Measurements from ENCODE around the gene PRXL2B. TPM values are rescaled to one million over a fixed set of nuclear protein-coding genes. Genes with fewer than 3 reads are reported as not detected.

The PRXL2B gene
- total and polyA plus RNA-seq, 10 of the 15 experiments (the other 5 are each of a cell fraction or from before 2014, with no cell fraction given), result 0.44 to 5.6 (median 4.0) TPM

DNA sequence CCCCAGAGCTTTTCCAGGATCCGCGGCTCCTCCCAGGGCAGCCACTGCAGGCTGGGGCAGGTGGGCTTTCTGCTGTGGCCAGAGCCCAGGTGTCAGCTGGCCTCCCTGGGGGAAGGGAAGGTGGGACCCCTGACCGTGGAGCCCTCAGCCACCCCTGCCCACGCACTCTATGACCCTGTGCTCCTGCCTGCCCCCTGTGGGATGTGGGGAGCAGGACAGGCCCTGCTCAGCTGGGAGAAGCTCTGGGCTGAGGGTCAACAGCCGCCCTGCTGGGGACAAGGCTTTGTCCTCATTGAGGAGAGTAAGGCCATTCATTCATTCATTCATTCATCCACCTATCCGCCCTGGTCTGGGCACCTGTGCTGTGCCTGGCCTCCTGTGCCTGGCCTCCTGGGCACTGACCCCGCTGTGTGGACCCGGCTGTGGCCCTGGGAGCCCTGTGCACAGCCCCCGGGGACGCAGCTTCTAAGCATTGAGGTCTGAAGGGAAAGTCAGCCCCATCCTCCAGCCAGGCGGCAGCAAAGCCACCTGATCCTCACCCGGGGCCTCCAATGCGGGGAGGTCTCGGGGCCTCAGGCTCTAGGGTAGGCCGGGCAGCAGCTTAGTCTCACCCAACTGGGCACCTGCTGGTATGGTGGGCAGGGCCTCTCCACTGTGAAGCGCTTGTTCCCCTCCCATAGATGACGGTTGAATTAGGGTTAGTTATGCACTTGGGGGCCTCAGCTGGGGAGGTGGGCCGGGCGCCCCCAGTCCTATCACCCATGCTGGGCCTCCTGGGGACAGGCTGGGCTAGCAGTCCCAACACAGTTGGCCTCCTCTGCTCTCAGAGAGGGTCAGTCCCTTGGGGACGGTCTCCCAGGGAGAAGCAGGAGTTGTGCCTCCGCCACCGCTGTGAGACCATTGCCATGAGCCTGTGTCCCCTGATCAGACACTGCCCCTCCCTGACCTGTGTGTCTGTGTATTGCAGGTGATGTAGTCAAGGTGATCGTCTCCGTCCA, 24.4 kb upstream of the PRXL2B start (continued):
- TF ChIP-seq RELB (IDR thresholded peaks at IDR 0.05; ENCODE audit: low read depth) (no peak), TBL1XR1 (IDR thresholded peaks at IDR 0.05; ENCODE audit: low read depth, low read length) (no peak), TCF12 (IDR thresholded peaks at IDR 0.05; ENCODE audit: low read depth, low read length) (no peak), SIX5 (IDR thresholded peaks at IDR 0.05; ENCODE audit: low read depth, low read length, severe bottlenecking) (no peak), RCOR1 (conservative IDR thresholded peaks at IDR 0.05; ENCODE audit: low read depth, low read length) (no peak), IRF5 (IDR thresholded peaks at IDR 0.05; ENCODE audit: borderline replicate concordance) (no peak), MYC (IDR thresholded peaks at IDR 0.05; ENCODE audit: insufficient read depth, insufficient read length, insufficient replicate concordance, low read length, severe bottlenecking) (no peak), SPI1 (IDR thresholded peaks at IDR 0.05; ENCODE audit: borderline replicate concordance, insufficient read depth, low read depth, low read length) (no peak), E4F1 (IDR thresholded peaks at IDR 0.05; ENCODE audit: borderline replicate concordance, partially characterized antibody) (no peak), ZZZ3 (IDR thresholded peaks at IDR 0.05; ENCODE audit: control insufficient read depth, insufficient read length, low read depth) (no peak), USF2 (IDR thresholded peaks at IDR 0.05; ENCODE audit: borderline replicate concordance, low read depth, low read length) (no peak), POLR2A (IDR thresholded peaks at IDR 0.05; ENCODE audit: low read depth, low read length) (0 out of 2 replicates have a peak, but pooled peaks have one; percentile 39), EED (IDR thresholded peaks at IDR 0.05; ENCODE audit: low read depth) (no peak), ESRRA (IDR thresholded peaks at IDR 0.05; ENCODE audit: low read length) (no peak)

Measured in GM12878 (cell line).